Naive thymus-derived CD4-positive, alpha-beta T cell (primary cell): ENCODE data around the gene MCTP2. TPM values are rescaled to one million over a fixed set of nuclear protein-coding genes. Genes with fewer than 3 reads are reported as not detected.

Experiments used
- ATAC-seq: fragments of 150-1000 bp; cut with Tn5 transposase; 2 replicates; pipeline ENCODE4 v1.10.0; 2021; ENCODE audit warnings: mild to moderate bottlenecking, moderate library complexity
- CTCF ChIA-PET: fragments of 350-600 bp; sonication (Branson Sonifier 250); formaldehyde crosslinking; loops from one replicate; lab custom pipeline; 2021; ENCODE audit warnings: antibody characterized with exemption; lab: Charles Lee
- POLR2A ChIA-PET: fragments of 350-600 bp; sonication (Branson Sonifier 250); formaldehyde crosslinking; loops from one replicate; lab custom pipeline; 2021; ENCODE audit warnings: antibody characterized with exemption, inconsistent platforms; lab: Charles Lee
- DNase-seq, 9 donors: peaks; one replicate each; pipeline versions ENCODE4 v3.0.0 to v3.0.0-alpha.2; 2020 to 2022; ENCODE audit warnings: mixed read lengths in 1 of 9
- H3K27ac ChIP-seq: one replicate; pipeline ENCODE4 v1.7.0; 2013; ENCODE audit warnings: mild to moderate bottlenecking, low read depth, low read length, moderate library complexity
- H3K27me3 ChIP-seq, 2 donors: one replicate each; pipeline ENCODE4 v1.7.0; 2013; ENCODE audit warnings: low read length in 2 of 2, mild to moderate bottlenecking in 2 of 2, moderate library complexity in 2 of 2; ENCODE audit not compliant: control insufficient read depth in 2 of 2, insufficient read depth in 2 of 2
- H3K36me3 ChIP-seq, 3 experiments: 1 replicate in 2 of 3; 2 replicates in 1 of 3; pipeline ENCODE4 v1.7.0; 2013; ENCODE audit warnings: low read length in 3 of 3, mild to moderate bottlenecking in 3 of 3, moderate library complexity in 1 of 3; ENCODE audit not compliant: insufficient read depth in 3 of 3, control insufficient read depth in 2 of 3
- H3K4me1 ChIP-seq, 2 donors: one replicate each; pipeline ENCODE4 v1.7.0; 2013; ENCODE audit warnings: low read length in 2 of 2, mild to moderate bottlenecking in 2 of 2, moderate library complexity in 1 of 2; ENCODE audit not compliant: control insufficient read depth in 2 of 2, insufficient read depth in 2 of 2
- H3K4me3 ChIP-seq: 2 replicates; pipeline ENCODE4 v1.7.0; 2013; ENCODE audit warnings: mild to moderate bottlenecking, low read length
- H3K9me3 ChIP-seq, 3 experiments: 1 replicate in 2 of 3; 2 replicates in 1 of 3; pipeline ENCODE4 v1.7.0; 2013; ENCODE audit warnings: low read length in 3 of 3; ENCODE audit not compliant: control insufficient read depth in 2 of 3
- H3K27ac Mint-ChIP-seq, 9 donors: one replicate each; pipeline ENCODE4 v1.8.0; 2020 to 2022; ENCODE audit warnings: mixed read lengths in 9 of 9, mild to moderate bottlenecking in 8 of 9, moderate library complexity in 5 of 9, inconsistent platforms in 2 of 9
- H3K27me3 Mint-ChIP-seq, 5 donors: one replicate each; pipeline ENCODE4 v1.8.0; 2021 to 2022; ENCODE audit warnings: mixed read lengths in 5 of 5, mild to moderate bottlenecking in 1 of 5
- H3K36me3 Mint-ChIP-seq, 5 donors: one replicate each; pipeline ENCODE4 v1.8.0; 2020 to 2022; ENCODE audit warnings: mixed read lengths in 5 of 5, mild to moderate bottlenecking in 3 of 5, inconsistent platforms in 1 of 5
- H3K4me1 Mint-ChIP-seq, 7 donors: one replicate each; pipeline ENCODE4 v1.8.0; 2020 to 2022; ENCODE audit warnings: mixed read lengths in 7 of 7, mild to moderate bottlenecking in 3 of 7, inconsistent platforms in 1 of 7
- H3K4me3 Mint-ChIP-seq, 10 donors: one replicate each; pipeline ENCODE4 v1.8.0; 2020 to 2022; ENCODE audit warnings: mild to moderate bottlenecking in 10 of 10, mixed read lengths in 10 of 10, moderate library complexity in 6 of 10, inconsistent platforms in 2 of 10
- H3K9me3 Mint-ChIP-seq, 11 donors: one replicate each; pipeline ENCODE4 v1.8.0; 2020 to 2022; ENCODE audit warnings: mixed read lengths in 11 of 11, mild to moderate bottlenecking in 4 of 11, inconsistent platforms in 1 of 11, moderate library complexity in 1 of 11
- intact Hi-C, 2 donors: fragments of 100-400 bp; cut with micrococcal nuclease; formaldehyde crosslinking; loops; one replicate each; pipeline ENCODE4 v1.15.1; 2023
- polyA plus RNA-seq, 2 donors: library from polyadenylated mRNA; unstranded; fragments of 300-500 nt; fragmentation: Illumina TruSeq; gene quantifications; one replicate each; pipeline ENCODE4 v1.2.3, GENCODE V29; 2021
- total RNA-seq, 6 experiments: library from RNA in 5 of 6; stranded (reverse) in 5 of 6; gene quantifications; 1 replicate in 5 of 6; 2 replicates in 1 of 6; pipeline ENCODE4 v1.2.3 and lab custom pipeline; 2021 to 2026

The MCTP2 gene
- total and polyA plus RNA-seq, 7 experiments from 2014 or later, result 1.9 to 44.5 (median 17.0) TPM

DNA sequence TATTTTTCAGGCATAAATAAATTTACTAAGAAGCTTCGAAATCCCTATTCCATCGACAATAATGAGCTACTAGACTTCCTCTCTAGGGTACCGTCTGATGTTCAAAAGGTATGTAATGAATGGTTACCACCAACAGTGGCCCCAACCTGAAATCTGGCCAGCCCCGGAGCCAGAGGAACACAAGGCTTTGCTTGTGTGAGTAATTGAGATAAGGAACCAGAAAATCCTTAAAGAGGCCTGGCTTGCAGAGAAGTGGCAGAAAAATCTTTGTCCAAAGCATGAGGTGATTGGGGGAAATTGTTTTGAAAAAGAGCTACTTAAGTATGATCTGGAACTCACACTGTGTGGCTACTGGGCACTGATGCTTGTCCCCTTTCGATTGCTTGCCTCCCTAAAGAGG lies 245.3 kb downstream of the MCTP2 start:
- H3K4me3 Mint-ChIP-seq, result no peak overlapping the region
- peak overlapping the region in 1 of 9 donors; percentile 29 for H3K27ac Mint-ChIP-seq
- peaks cover 18 to 83% (median 67%) of the 10 kb centered on the region in 5 donors for H3K36me3 Mint-ChIP-seq
- H3K27ac ChIP-seq, result no peak overlapping the region
- ChIA-PET CTCF (no interaction called here), POLR2A (no interaction called here)
- H3K36me3 ChIP-seq, result peaks cover 0 to 10% (median 7%) of the 10 kb centered on the region in 3 experiments
- ATAC-seq (no peak), DNase-seq (no peak)
- peaks cover 0 to 4% (median 0%) of the 10 kb centered on the region in 11 donors for H3K9me3 Mint-ChIP-seq
- no peaks in the 10 kb centered on the region for H3K4me1 ChIP-seq
- no peaks in the 10 kb centered on the region for H3K27me3 Mint-ChIP-seq
- no peaks in the 10 kb centered on the region for H3K4me1 Mint-ChIP-seq
- H3K4me3 ChIP-seq, result no peak overlapping the region
- no peaks in the 10 kb centered on the region for H3K27me3 ChIP-seq
- intact Hi-C loops, result no loop called here
- H3K9me3 ChIP-seq, result no peaks in the 10 kb centered on the region

DNA sequence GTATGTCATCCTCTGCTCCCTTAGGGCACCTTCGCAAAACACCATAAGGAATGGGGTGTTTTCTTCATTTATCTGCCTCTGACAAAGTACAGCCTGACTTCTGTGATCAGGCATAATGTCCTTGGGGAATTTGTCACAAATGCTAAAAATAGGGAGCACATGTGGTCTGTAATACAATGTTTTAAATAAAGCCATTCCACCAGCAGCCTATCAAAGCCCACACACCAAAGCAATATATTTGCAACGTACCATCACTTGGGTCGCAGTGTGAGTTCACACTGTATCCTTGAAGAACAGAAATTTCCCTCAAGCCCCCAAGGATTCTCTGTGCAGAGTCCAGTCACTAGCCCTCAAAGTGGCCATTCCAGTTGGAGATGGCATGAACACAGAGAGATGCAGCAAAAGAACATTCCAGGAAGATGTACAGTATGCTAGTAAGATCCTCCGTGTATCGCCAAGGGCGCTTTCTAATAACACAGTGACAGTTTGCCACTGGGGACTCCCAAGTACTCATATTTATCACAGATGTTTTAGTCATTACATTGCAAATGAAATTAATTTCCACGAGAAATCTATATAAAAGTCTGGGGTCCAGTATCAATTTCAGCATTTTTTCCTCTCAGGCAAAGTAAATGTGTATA lies 246.7 kb downstream of the MCTP2 start:
- Mint-ChIP-seq H3K27ac (no peak overlapping the region), H3K27me3 (no peaks in the 10 kb centered on the region), H3K4me1 (no peaks in the 10 kb centered on the region), H3K9me3 (peaks cover 0 to 9% (median 6%) of the 10 kb centered on the region in 11 donors), H3K36me3 (peaks cover 18 to 84% (median 70%) of the 10 kb centered on the region in 5 donors), H3K4me3 (no peak overlapping the region)
- no peak for DNase-seq
- Histone ChIP-seq H3K36me3 (peaks cover 0 to 10% (median 7%) of the 10 kb centered on the region in 3 experiments), H3K4me1 (no peaks in the 10 kb centered on the region), H3K4me3 (no peak overlapping the region), H3K9me3 (no peaks in the 10 kb centered on the region), H3K27ac (no peak overlapping the region), H3K27me3 (no peaks in the 10 kb centered on the region)
- POLR2A ChIA-PET, result no interaction called here
- intact Hi-C loops, result no loop called here
- CTCF ChIA-PET, result no interaction called here
- no peak for ATAC-seq

DNA sequence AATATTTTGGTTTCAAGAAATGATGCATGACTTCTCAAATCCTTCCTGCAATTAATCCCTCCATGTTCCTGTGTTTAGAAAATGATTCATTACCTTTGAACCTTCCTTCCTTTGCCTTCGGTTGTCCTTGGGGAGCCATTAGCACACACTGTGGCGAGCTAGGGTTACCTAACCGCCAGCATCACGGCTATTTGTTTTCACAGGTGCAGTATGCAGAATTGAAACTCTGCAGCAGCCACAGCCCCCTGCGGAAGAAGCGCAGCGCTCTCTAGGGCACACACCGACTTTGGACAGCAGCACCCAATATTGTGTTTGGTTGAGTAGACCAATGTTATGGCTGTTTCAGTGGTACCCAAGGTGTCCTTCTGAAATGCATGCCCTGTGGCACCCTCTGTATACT lies 247.4 kb downstream of the MCTP2 start:
- no peaks in the 10 kb centered on the region for H3K4me1 ChIP-seq
- DNase-seq (no peak), ATAC-seq (no peak)
- H3K9me3 ChIP-seq, result no peaks in the 10 kb centered on the region
- H3K27ac ChIP-seq, result no peak overlapping the region
- intact Hi-C loops, result no loop called here
- H3K4me3 Mint-ChIP-seq, result no peak overlapping the region
- H3K4me1 Mint-ChIP-seq, result no peaks in the 10 kb centered on the region
- peaks cover 0 to 10% (median 7%) of the 10 kb centered on the region in 3 experiments for H3K36me3 ChIP-seq
- no peaks in the 10 kb centered on the region for H3K27me3 ChIP-seq
- ChIA-PET CTCF (no interaction called here), POLR2A (no interaction called here)
- no peaks in the 10 kb centered on the region for H3K27me3 Mint-ChIP-seq
- H3K4me3 ChIP-seq, result no peak overlapping the region
- peaks cover 0 to 15% (median 7%) of the 10 kb centered on the region in 11 donors for H3K9me3 Mint-ChIP-seq
- H3K36me3 Mint-ChIP-seq, result peaks cover 18 to 79% (median 67%) of the 10 kb centered on the region in 5 donors
- no peak overlapping the region for H3K27ac Mint-ChIP-seq

DNA sequence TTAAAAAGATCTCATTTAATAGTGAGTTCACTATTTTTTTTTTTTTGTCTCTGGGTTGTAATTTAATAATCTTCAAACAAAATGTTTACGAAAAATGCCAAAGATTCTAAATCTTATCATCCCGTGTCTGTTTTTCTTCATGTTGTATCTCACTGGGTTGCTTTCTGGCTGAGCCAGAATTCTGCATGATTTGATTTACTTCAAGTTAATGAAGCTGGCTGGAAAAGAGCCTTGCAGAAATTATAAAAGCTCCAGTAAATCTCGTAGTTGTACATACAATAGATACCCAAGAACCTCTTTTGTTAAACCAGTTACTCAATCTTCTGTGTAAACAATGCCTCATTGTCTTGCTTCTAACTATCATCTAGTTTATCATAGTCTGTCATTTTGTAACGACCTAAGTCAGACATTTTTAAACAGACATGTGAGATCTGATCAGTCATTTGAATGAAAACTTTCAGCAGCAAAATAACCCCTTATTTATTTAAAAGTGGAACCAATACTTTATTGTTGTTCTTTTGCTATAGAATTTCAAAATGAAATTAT lies 249.0 kb downstream of the MCTP2 start:
- CTCF ChIA-PET, result no interaction called here
- intact Hi-C loops, result no loop called here
- H3K4me1 Mint-ChIP-seq, result no peaks in the 10 kb centered on the region
- peaks cover 1 to 20% (median 7%) of the 10 kb centered on the region in 11 donors for H3K9me3 Mint-ChIP-seq
- Histone ChIP-seq H3K27me3 (no peaks in the 10 kb centered on the region), H3K4me1 (no peaks in the 10 kb centered on the region), H3K9me3 (no peaks in the 10 kb centered on the region), H3K4me3 (no peak overlapping the region), H3K36me3 (peaks cover 0 to 7% (median 7%) of the 10 kb centered on the region in 3 experiments), H3K27ac (no peak overlapping the region)
- no peak for ATAC-seq
- no peak overlapping the region for H3K27ac Mint-ChIP-seq
- H3K36me3 Mint-ChIP-seq, result peaks cover 18 to 66% (median 55%) of the 10 kb centered on the region in 5 donors
- POLR2A ChIA-PET, result no interaction called here
- no peak overlapping the region for H3K4me3 Mint-ChIP-seq
- H3K27me3 Mint-ChIP-seq, result peaks cover 0 to 1% (median 0%) of the 10 kb centered on the region in 5 donors
- no peak for DNase-seq

DNA sequence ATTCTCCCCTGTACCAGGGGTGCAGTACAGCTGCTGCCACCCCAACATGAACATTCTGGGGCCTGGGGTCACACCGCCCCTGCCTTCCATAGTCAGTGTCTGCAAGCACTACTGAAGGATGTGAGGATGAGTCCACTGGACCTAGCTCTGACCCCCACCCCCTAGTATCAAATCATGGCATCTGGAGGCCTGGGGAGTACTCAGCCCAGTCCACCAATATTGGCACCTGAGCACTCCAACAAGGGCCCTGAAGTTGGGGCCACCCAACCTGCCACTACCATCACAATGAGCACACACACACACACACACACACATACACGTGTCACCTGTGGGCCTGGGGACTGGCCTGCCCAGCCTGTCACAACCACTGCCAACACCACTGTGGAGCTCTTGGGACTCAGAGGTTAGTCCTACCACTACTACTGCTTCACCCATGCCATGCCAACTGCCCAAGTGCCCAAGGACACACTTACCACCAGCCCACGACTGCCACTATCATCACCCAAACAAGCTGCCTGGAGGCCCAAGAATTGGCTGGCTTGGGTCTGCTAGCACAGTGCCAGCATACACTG lies 253.9 kb downstream of the MCTP2 start:
- H3K4me1 ChIP-seq, result no peaks in the 10 kb centered on the region
- no peak for ATAC-seq
- H3K9me3 ChIP-seq, result no peaks in the 10 kb centered on the region
- no peak overlapping the region for H3K27ac Mint-ChIP-seq
- peaks cover 3 to 25% (median 7%) of the 10 kb centered on the region in 11 donors for H3K9me3 Mint-ChIP-seq
- no peaks in the 10 kb centered on the region for H3K27me3 ChIP-seq
- CTCF ChIA-PET, result no interaction called here
- POLR2A ChIA-PET, result no interaction called here
- H3K4me3 Mint-ChIP-seq, result no peak overlapping the region
- no peak for DNase-seq
- H3K4me1 Mint-ChIP-seq, result no peaks in the 10 kb centered on the region
- no peaks in the 10 kb centered on the region for H3K36me3 ChIP-seq
- no peak overlapping the region for H3K4me3 ChIP-seq
- intact Hi-C loops, result no loop called here
- H3K36me3 Mint-ChIP-seq, result peaks cover 6 to 25% (median 15%) of the 10 kb centered on the region in 5 donors
- peaks cover 0 to 17% (median 0%) of the 10 kb centered on the region in 5 donors for H3K27me3 Mint-ChIP-seq
- H3K27ac ChIP-seq, result no peak overlapping the region

DNA sequence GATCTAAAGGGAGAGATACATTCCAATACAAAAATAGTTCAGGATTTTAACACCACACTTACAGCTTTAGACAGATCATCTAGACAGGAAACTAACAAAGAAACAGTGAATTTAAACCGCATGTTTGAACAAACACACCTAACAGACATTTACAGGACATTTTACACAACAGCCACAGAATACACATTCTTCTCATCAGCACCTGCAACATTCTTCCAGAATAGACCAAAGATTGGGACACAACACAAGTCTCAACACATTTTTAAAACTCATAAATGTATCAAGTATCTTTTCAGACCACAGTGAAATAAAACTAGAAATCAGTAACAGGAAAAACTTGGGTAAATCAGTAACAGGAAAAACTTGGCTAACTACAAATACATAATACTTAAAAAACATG lies 256.3 kb downstream of the MCTP2 start:
- DNase-seq (no peak), ATAC-seq (no peak)
- Histone ChIP-seq H3K4me1 (no peaks in the 10 kb centered on the region), H3K27me3 (no peaks in the 10 kb centered on the region), H3K36me3 (no peaks in the 10 kb centered on the region), H3K4me3 (no peak overlapping the region), H3K27ac (no peak overlapping the region), H3K9me3 (no peaks in the 10 kb centered on the region)
- no peak overlapping the region for H3K4me3 Mint-ChIP-seq
- CTCF ChIA-PET, result no interaction called here
- intact Hi-C loops, result no loop called here
- peaks cover 2 to 21% (median 9%) of the 10 kb centered on the region in 11 donors for H3K9me3 Mint-ChIP-seq
- POLR2A ChIA-PET, result no interaction called here
- peaks cover 0 to 19% (median 0%) of the 10 kb centered on the region in 5 donors for H3K27me3 Mint-ChIP-seq
- H3K4me1 Mint-ChIP-seq, result no peaks in the 10 kb centered on the region
- no peak overlapping the region for H3K27ac Mint-ChIP-seq
- peaks cover 0 to 4% (median 2%) of the 10 kb centered on the region in 5 donors for H3K36me3 Mint-ChIP-seq
